NOMO-1 treated with dmso at 0.1 percent for 144 hours (cell line): ENCODE results near the gene DUSP14.

Experiments used
- DNase-seq: peaks from one replicate; lab custom pipeline; 2025; ENCODE audit not compliant: unreplicated experiment; lab: John Stamatoyannopoulos, UW

DUSP14 gene

DNA sequence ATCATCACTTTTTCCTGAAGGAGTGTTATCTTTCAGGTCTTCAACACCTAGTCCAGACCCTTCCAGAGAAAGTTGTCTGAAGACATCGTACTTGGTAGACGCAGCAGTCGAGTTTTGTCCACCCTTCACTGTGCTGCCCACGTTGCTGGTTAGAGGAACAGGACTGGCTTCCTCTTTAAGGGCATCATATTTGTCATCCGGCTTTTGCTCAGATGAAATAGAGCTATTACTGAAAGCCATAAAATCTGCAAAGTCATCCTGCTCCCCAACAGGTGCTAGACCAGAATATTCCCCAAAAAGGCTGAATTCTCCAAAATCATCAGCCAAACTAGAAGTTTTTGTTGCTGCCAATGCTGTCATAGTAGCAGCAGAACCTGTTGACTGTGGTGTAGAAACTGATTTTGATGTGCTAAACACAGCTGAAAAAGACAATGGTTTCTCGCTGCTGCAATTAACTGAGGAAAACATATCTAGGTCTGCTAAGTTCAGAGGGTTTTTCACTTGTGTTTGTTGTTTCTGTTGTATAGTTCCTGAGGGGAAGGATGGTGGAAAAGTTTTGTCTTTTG is 63.8 kb downstream of the DUSP14 start:
- no peak for DNase-seq

DNA sequence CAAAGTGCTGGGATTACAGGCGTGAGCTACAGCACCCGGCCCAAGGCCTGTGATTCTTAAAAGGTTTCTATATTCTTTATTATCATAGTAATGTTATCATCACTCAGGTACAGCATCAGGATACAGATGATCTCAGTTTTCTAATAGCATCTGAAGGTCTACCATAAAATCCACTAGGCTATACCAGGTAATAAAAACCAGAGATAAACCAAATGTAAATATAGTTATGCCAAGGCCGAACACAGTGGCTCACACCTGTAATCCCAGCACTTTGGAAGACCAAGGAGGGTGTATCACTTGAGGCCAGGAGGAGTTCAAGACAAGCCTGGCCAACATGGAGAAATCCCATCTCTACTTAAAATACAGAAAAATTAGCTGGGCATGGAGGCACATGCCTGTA is 65.7 kb downstream of the DUSP14 start:
- DNase-seq, result no peak

- DNase-seq, result no peak
These were observed 67.8 kb downstream of the DUSP14 start for GRCh38 chr17:37557482-37557881.

DNA sequence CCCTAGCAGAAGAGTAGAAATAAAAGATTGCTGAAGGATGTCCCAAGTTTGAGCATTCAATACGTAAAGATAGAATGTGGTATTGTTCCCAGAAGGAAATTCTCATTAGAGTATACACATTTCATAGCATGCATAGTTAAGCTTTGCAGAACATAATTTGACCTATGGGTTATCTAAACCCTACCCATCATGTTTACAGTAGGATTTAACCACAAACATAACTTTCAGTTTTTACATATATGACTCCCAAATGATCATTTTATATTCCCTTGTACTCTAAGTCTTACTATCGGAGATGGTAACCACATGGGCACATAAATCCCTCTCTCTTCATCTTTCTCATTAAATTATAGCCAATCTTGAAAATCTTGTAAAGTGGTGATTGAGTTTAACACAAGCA is 68.6 kb downstream of the DUSP14 start:
- no peak for DNase-seq

DNA sequence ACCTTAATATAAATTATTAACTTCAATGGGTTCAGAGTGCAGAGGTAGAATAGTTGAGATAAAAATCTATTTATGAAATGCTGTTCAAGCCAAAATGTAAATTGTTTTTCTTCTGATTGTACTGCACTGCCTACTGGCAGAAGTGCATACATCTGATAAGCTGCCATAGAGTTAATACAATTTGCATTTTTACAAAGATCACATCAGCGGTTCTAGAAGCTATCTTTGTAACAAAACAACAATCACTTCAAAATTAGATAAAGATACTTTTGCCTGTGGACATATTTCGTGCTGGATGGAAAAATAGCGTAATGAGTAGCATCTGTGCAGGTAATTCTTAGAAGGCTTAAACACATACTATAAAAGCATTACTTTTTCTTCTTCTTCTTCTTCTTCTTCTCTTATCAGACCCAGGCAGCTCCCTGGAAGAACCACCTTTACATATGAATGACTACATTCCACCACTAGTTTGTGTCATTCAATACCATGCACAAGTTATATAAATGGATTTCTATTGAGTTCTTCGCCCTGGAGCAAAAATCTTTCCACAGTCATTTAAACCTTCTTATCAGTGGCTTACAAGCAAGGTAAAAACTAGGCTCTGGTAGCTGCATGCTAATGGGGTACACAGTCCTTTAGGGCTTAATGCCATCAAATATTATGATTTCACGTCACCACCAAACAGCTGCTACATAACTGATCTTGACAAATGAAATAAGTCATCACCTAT is 72.5 kb downstream of the DUSP14 start:
- DNase-seq, result no peak
